K562 (cell line): ENCODE results near the gene VASH1. TPM values are rescaled to one million over a fixed set of nuclear protein-coding genes. Genes with fewer than 3 reads are reported as not detected.

ENCODE experiments used
- ATF1 ChIP-seq, 2 experiments: fragments of 450-650 bp in 1 of 2; IDR thresholded peaks; 2 replicates each; pipeline ENCODE4 v1.6.1; 2016; ENCODE audit warnings: missing compliant biosample characterization in 1 of 2, missing genetic modification characterization in 1 of 2
- DPF2 ChIP-seq: fragments of 450-650 bp; IDR thresholded peaks from 2 replicates; pipeline ENCODE4 v1.6.1; 2016
- FOSL1 ChIP-seq: fragments of 200-800 bp; sonication (Bioruptor generic); conservative IDR thresholded peaks from 2 replicates; pipeline ENCODE4 v1.6.1; 2016; ENCODE audit warnings: missing genetic modification characterization, missing compliant biosample characterization
- JUND ChIP-seq, 2 experiments: IDR thresholded peaks; 2 replicates in 1 of 2; 3 replicates in 1 of 2; pipeline ENCODE4 v1.6.1; 2011; ENCODE audit warnings: borderline replicate concordance in 2 of 2, low read depth in 2 of 2, low read length in 2 of 2, improper control_type of control experiment in 1 of 2, missing biosample characterization in 1 of 2, missing genetic modification characterization in 1 of 2, missing genetic modification reagents in 1 of 2
- MBD2 ChIP-seq: sonication (generic); IDR thresholded peaks from 2 replicates; pipeline ENCODE4 v1.6.1; 2016; ENCODE audit warnings: low read depth, borderline replicate concordance
- NCOA4 ChIP-seq: fragments of 450-650 bp; IDR thresholded peaks from 2 replicates; pipeline ENCODE4 v1.6.1; 2018; ENCODE audit warnings: mild to moderate bottlenecking; ENCODE audit not compliant: partially characterized antibody
- ZNF431 ChIP-seq: sonication (generic); formaldehyde crosslinking; IDR thresholded peaks from 2 replicates; pipeline ENCODE4 v1.8.0; 2022; ENCODE audit warnings: mild to moderate bottlenecking, missing genetic modification reagents
- ZNF695 ChIP-seq: fragments of 450-650 bp; formaldehyde crosslinking; IDR thresholded peaks from 2 replicates; pipeline ENCODE4 v1.4.0; 2020; ENCODE audit warnings: mild to moderate bottlenecking, moderate library complexity
- polyA plus RNA-seq, 8 experiments: library from polyadenylated mRNA; depleted of rRNA in 4 of 8; stranded (reverse) in 5 of 8; unstranded in 3 of 8; fragments of >200 nt; fragmentation: Nextera tagmentation in 2 of 8; fragmentation: Illumina TruSeq in 1 of 8; extraction: Ambion mirVana in 2 of 8; extraction: Trizol in 1 of 8; gene quantifications; 2 replicates each; pipeline versions ENCODE4 v1.2.1 to v1.2.3, GENCODE V29; 2011 to 2014; ENCODE audit warnings: inconsistent platforms in 1 of 8, missing spikeins in 1 of 8
- total RNA-seq, 7 experiments: library from RNA; depleted of rRNA in 6 of 7; stranded (reverse); fragments of >200 nt in 6 of 7; fragmentation: Illumina TruSeq in 2 of 7; extraction: Trizol in 2 of 7; gene quantifications; 2 replicates each; pipeline versions ENCODE4 v1.2.1 to v1.2.3, GENCODE V29; 2011 to 2021; ENCODE audit warnings: low replicate concordance in 1 of 7
- TF ChIP-seq, protein P1 (sequence below): fragments of 450-650 bp; formaldehyde crosslinking; IDR thresholded peaks from 2 replicates; pipeline ENCODE4 v1.4.0; 2020; ENCODE audit warnings: mild to moderate bottlenecking, mixed read lengths
- TF ChIP-seq, protein P2 (sequence below): sonication (generic); formaldehyde crosslinking; IDR thresholded peaks from 2 replicates; pipeline ENCODE4 v1.8.1; 2023; ENCODE audit warnings: mild to moderate bottlenecking, missing genetic modification reagents

Gene VASH1
- total and polyA plus RNA-seq, 9 of the 15 experiments (the other 6 are each of a cell fraction or from before 2014, with no cell fraction given), result 0.01 to 0.43 (median 0.13) TPM; not detected in 1

DNA sequence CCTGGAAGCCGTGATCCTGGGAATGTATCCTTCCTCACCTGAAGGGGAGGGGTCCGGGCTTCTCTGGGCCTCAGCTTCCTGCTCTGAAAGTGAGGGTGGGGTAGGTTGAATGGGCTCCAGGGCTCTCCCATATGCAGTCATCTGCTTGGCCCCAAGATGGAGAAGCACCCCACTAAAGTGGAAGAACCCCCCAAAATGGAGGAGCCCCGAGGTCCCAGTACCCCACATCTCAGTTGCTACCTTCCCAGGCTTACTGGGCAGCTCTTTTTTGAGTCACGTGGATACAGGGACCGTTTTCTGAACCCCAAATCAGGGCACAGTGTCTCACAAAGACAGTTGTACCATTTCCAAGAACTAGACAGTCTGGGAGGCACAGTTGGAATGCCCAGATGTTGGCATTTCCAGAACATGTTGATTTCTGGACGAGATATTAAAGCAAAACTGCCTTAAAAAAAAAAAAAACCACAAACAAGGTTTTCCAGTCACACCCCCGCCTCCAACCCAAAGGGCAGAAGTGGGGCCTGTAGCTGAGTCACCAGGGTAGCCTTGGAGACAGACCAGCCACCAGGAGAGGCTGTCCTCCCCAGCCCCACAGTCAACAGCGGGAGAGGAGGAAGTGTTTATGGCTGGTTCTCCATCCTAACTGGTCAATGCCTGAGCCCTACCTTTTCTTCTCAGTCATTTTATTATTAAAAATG lies 12.1 kb downstream of the VASH1 start (continued):
- TF ChIP-seq, protein P1, sequence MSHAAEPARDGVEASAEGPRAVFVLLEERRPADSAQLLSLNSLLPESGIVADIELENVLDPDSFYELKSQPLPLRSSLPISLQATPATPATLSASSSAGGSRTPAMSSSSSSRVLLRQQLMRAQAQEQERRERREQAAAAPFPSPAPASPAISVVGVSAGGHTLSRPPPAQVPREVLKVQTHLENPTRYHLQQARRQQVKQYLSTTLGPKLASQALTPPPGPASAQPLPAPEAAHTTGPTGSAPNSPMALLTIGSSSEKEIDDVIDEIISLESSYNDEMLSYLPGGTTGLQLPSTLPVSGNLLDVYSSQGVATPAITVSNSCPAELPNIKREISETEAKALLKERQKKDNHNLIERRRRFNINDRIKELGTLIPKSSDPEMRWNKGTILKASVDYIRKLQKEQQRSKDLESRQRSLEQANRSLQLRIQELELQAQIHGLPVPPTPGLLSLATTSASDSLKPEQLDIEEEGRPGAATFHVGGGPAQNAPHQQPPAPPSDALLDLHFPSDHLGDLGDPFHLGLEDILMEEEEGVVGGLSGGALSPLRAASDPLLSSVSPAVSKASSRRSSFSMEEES (CRISPR knock-in tag), result 0 out of 2 replicates have a peak, but pooled peaks have one; percentile 6
- TF ChIP-seq ATF1 (CRISPR knock-in tag; IDR thresholded peaks at IDR 0.05) (no peak), ATF1 (tag; IDR thresholded peaks at IDR 0.05) (no peak), FOSL1 (tag) (peak; percentile 90), NCOA4 (no peak), ZNF431 (no peak), JUND (IDR thresholded peaks at IDR 0.05; ENCODE audit: borderline replicate concordance, low read depth, low read length) (peak; percentile 88), JUND (tag; IDR thresholded peaks at IDR 0.05; ENCODE audit: borderline replicate concordance, low read depth, low read length) (peak; percentile 83; the same call in 2 of the 3 replicates), ZNF695 (CRISPR knock-in tag) (no peak), DPF2 (peak; percentile 38; the same call in 1 of the 2 replicates), MBD2 (no peak)
- TF ChIP-seq, protein P2, sequence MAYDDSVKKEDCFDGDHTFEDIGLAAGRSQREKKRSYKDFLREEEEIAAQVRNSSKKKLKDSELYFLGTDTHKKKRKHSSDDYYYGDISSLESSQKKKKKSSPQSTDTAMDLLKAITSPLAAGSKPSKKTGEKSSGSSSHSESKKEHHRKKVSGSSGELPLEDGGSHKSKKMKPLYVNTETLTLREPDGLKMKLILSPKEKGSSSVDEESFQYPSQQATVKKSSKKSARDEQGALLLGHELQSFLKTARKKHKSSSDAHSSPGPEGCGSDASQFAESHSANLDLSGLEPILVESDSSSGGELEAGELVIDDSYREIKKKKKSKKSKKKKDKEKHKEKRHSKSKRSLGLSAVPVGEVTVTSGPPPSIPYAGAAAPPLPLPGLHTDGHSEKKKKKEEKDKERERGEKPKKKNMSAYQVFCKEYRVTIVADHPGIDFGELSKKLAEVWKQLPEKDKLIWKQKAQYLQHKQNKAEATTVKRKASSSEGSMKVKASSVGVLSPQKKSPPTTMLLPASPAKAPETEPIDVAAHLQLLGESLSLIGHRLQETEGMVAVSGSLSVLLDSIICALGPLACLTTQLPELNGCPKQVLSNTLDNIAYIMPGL (CRISPR knock-in tag), result no peak
